Measurements from ENCODE around the gene ZZZ3. TPM values are rescaled to one million over a fixed set of nuclear protein-coding genes. Genes with fewer than 3 reads are reported as not detected.

Gene ZZZ3
- total and polyA plus RNA-seq, 10 of the 15 experiments (the other 5 are each of a cell fraction or from before 2014, with no cell fraction given), result 10.5 to 44.1 (median 29.5) TPM

DNA sequence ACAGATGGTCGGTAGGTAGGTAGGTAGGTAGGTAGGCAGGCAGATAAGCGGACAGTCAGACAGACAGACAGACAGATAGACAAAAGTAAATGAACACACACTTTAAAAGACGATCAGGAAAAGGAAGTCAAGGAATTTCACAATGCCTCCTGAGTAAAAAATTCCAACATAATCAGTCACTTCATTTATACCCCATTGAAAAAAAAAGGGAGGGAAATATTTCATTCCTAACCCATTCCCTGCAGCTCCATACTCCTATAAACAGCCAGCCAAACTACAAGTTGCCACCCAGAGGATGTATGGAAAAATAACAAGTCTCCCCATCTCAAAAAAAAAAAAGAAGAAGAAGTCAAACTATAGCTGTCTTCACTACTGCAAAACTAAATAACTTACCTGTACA, 43.4 kb downstream of the ZZZ3 start (continued):
- TF ChIP-seq, protein P1, sequence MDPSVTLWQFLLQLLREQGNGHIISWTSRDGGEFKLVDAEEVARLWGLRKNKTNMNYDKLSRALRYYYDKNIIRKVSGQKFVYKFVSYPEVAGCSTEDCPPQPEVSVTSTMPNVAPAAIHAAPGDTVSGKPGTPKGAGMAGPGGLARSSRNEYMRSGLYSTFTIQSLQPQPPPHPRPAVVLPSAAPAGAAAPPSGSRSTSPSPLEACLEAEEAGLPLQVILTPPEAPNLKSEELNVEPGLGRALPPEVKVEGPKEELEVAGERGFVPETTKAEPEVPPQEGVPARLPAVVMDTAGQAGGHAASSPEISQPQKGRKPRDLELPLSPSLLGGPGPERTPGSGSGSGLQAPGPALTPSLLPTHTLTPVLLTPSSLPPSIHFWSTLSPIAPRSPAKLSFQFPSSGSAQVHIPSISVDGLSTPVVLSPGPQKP (IDR thresholded peaks at IDR 0.05; ENCODE audit: low read depth, low read length), result no peak

DNA sequence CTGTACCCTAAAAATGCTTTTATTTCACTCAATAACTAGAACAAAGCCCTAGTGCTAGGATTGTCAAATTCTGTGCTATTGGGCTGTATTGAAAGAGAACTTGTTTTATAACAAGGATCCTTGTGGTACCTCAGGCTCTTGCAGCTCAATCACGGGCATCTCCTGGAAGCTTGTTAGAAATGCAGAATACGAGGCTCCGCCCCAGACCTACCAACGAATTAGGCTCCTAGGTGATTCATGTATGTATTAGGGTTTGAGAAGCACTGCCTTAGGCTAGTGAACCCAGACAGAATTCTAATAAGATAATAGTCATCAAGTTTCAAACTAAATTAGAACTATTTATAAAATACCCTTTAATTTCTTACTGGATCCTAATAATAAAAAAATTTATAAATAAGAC, 45.6 kb downstream of the ZZZ3 start:
- no peaks in the 10 kb centered on the region for H3K27me3 ChIP-seq (replicated peaks in 1 of 2; ENCODE audit: control insufficient read depth in 2 of 2, insufficient read depth in 2 of 2, low read length in 1 of 2)
- ATAC-seq (no peak), DNase-seq (ENCODE audit: low read depth, low spot score) (no peak), FAIRE-seq (no peak)
- no peak overlapping the region for H2AFZ ChIP-seq (ENCODE audit: control insufficient read depth, low read depth, low read length)
- CTCF ChIA-PET, result interaction anchor here (0.7 kb wide), 1 partner anchor 28 kb away, joined by 3 read pairs; no protein-coding TSS in a partner anchor
- peaks cover 2 to 14% of the 10 kb centered on the region in 2 experiments for H3K36me3 ChIP-seq (ENCODE audit: control insufficient read depth in 2 of 2, insufficient read depth in 2 of 2, low read length in 1 of 2)
- H3K27ac ChIP-seq (ENCODE audit: control insufficient read depth, insufficient read depth), result no peak overlapping the region
- WGBS (ENCODE audit: insufficient coverage, insufficient replicate concordance, low lambda C conversion rate, missing lambda C conversion rate), result 93% methylated on average over 4 of the region's 4 CpGs
- H3K4me1 ChIP-seq (ENCODE audit: control insufficient read depth, insufficient read depth, low read length), result no peaks in the 10 kb centered on the region
- SMC1A ChIA-PET (ENCODE audit: uncharacterized antibody, unreplicated experiment), result no interaction called here
- in situ Hi-C loops (cut with MboI) (no loop called here), intact Hi-C loops (cut with micrococcal nuclease; ENCODE audit: unreplicated experiment) (no loop called here)
- H3K9me3 ChIP-seq (replicated peaks; ENCODE audit: control insufficient read depth, insufficient read depth, low read length), result no peaks in the 10 kb centered on the region
- no peak for TF ChIP-seq NFXL1 (IDR thresholded peaks at IDR 0.05; ENCODE audit: borderline replicate concordance)
- no peak for TF ChIP-seq ATF7 (IDR thresholded peaks at IDR 0.05; ENCODE audit: low read depth)
- TF ChIP-seq BRCA1 (IDR thresholded peaks at IDR 0.05; ENCODE audit: low read depth, low read length), result no peak
- TF ChIP-seq SMAD5 (IDR thresholded peaks at IDR 0.05; ENCODE audit: low read depth), result no peak
- no peak for TF ChIP-seq ASH2L (IDR thresholded peaks at IDR 0.05; ENCODE audit: borderline replicate concordance, low read depth)
- TF ChIP-seq ZNF384 (IDR thresholded peaks at IDR 0.05; ENCODE audit: borderline replicate concordance, low read depth, low read length), result no peak
- TF ChIP-seq STAT1 (conservative IDR thresholded peaks at IDR 0.05), result no peak
- TF ChIP-seq SMC3 (IDR thresholded peaks at IDR 0.05; ENCODE audit: borderline replicate concordance, low read length), result no peak
- TF ChIP-seq ZSCAN29 (IDR thresholded peaks at IDR 0.05), result no peak
- no peak for TF ChIP-seq HDAC6 (IDR thresholded peaks at IDR 0.05; ENCODE audit: unreplicated experiment)
- TF ChIP-seq POLR2A (IDR thresholded peaks at IDR 0.05; ENCODE audit: low read depth, low read length), result no peak
- TF ChIP-seq POLR2AphosphoS5 (IDR thresholded peaks at IDR 0.05; ENCODE audit: low read length), result no peak
- TF ChIP-seq, protein P2, sequence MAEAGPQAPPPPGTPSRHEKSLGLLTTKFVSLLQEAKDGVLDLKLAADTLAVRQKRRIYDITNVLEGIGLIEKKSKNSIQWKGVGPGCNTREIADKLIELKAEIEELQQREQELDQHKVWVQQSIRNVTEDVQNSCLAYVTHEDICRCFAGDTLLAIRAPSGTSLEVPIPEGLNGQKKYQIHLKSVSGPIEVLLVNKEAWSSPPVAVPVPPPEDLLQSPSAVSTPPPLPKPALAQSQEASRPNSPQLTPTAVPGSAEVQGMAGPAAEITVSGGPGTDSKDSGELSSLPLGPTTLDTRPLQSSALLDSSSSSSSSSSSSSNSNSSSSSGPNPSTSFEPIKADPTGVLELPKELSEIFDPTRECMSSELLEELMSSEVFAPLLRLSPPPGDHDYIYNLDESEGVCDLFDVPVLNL (IDR thresholded peaks at IDR 0.05; ENCODE audit: low read depth, low read length), result no peak
- TF ChIP-seq, protein P3, sequence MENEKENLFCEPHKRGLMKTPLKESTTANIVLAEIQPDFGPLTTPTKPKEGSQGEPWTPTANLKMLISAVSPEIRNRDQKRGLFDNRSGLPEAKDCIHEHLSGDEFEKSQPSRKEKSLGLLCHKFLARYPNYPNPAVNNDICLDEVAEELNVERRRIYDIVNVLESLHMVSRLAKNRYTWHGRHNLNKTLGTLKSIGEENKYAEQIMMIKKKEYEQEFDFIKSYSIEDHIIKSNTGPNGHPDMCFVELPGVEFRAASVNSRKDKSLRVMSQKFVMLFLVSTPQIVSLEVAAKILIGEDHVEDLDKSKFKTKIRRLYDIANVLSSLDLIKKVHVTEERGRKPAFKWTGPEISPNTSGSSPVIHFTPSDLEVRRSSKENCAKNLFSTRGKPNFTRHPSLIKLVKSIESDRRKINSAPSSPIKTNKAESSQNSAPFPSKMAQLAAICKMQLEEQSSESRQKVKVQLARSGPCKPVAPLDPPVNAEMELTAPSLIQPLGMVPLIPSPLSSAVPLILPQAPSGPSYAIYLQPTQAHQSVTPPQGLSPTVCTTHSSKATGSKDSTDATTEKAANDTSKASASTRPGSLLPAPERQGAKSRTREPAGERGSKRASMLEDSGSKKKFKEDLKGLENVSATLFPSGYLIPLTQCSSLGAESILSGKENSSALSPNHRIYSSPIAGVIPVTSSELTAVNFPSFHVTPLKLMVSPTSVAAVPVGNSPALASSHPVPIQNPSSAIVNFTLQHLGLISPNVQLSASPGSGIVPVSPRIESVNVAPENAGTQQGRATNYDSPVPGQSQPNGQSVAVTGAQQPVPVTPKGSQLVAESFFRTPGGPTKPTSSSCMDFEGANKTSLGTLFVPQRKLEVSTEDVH (IDR thresholded peaks at IDR 0.05; ENCODE audit: low read depth, partially characterized antibody), result no peak
- TF ChIP-seq ESRRA (IDR thresholded peaks at IDR 0.05; ENCODE audit: low read length), result no peak
- no peak for TF ChIP-seq TAF1 (IDR thresholded peaks at IDR 0.05; ENCODE audit: borderline replicate concordance, low read depth, low read length)
- TF ChIP-seq HCFC1 (IDR thresholded peaks at IDR 0.05; ENCODE audit: low read length), result no peak
- TF ChIP-seq PAX8 (IDR thresholded peaks at IDR 0.05), result no peak
- no peak for TF ChIP-seq CBFB (IDR thresholded peaks at IDR 0.05; ENCODE audit: low read depth)
- no peak for TF ChIP-seq PML (IDR thresholded peaks at IDR 0.05; ENCODE audit: low read length)
- no peaks in the 10 kb centered on the region; the same call in none of the 2 replicates for H3K79me2 ChIP-seq (ENCODE audit: control insufficient read depth, insufficient read depth, low read length)
- H3K4me3 ChIP-seq, result no peak overlapping the region
- POLR2A ChIA-PET, result no interaction called here
- RAD21 ChIA-PET (ENCODE audit: unreplicated experiment), result no interaction called here
- no TSS peak for BruUV-seq (replicated peaks)
- no peaks in the 10 kb centered on the region for H4K20me1 ChIP-seq (ENCODE audit: control insufficient read depth, insufficient read depth)
- no peak overlapping the region for H3K4me2 ChIP-seq (ENCODE audit: control insufficient read depth, insufficient read depth)
- H3K9ac ChIP-seq (ENCODE audit: control insufficient read depth, insufficient read depth, low read length), result no peak overlapping the region

Data from GM12878 (cell line).